H1 (cell line): Measurements from ENCODE around the gene CRYBA4. TPM values are rescaled to one million over a fixed set of nuclear protein-coding genes. Genes with fewer than 3 reads are reported as not detected.

Experiments
- KDM1A ChIP-seq: fragments of 200-600, 300-600 bp; sonication (generic); IDR thresholded peaks from 2 replicates; pipeline ENCODE4 v1.7.1; 2016; ENCODE audit warnings: mild to moderate bottlenecking, low read length, borderline replicate concordance
- polyA plus RNA-seq, 7 experiments: library from polyadenylated mRNA; depleted of rRNA in 3 of 7; stranded (reverse) in 5 of 7; unstranded in 2 of 7; fragments of >200 nt in 5 of 7; fragments of 200-250 nt in 2 of 7; gene quantifications; 1 replicate in 5 of 7; 2 replicates in 1 of 7; 4 replicates in 1 of 7; pipeline versions ENCODE4 v1.2.1 to v1.2.3, GENCODE V29; 2011 to 2013; ENCODE audit warnings: missing spikeins in 2 of 7, mixed read lengths in 2 of 7
- total RNA-seq: library from RNA; stranded (reverse); fragmentation: NEBNext Ultra II Directional; extraction: Animal tissue kit (Norgen Biotek cat#: 25700); gene quantifications from 2 replicates; pipeline ENCODE4 v1.2.1, GENCODE V29; 2021

CRYBA4 gene
- total and polyA plus RNA-seq, 2 of the 8 experiments (the other 6 are each of a cell fraction or from before 2014, with no cell fraction given): 0.67 to 3.1 TPM

- no peak for TF ChIP-seq KDM1A
- TF ChIP-seq, all 59 proteins: peak for 0
These were observed 13.4 kb downstream of the CRYBA4 start (continued) for GRCh38 chr22:26635117-26635516.
